ENCODE measurements around the gene CREB1.
A peak's percentile ranks its signal among the peaks of the same experiment; 100 is the strongest.

Gene CREB1

DNA sequence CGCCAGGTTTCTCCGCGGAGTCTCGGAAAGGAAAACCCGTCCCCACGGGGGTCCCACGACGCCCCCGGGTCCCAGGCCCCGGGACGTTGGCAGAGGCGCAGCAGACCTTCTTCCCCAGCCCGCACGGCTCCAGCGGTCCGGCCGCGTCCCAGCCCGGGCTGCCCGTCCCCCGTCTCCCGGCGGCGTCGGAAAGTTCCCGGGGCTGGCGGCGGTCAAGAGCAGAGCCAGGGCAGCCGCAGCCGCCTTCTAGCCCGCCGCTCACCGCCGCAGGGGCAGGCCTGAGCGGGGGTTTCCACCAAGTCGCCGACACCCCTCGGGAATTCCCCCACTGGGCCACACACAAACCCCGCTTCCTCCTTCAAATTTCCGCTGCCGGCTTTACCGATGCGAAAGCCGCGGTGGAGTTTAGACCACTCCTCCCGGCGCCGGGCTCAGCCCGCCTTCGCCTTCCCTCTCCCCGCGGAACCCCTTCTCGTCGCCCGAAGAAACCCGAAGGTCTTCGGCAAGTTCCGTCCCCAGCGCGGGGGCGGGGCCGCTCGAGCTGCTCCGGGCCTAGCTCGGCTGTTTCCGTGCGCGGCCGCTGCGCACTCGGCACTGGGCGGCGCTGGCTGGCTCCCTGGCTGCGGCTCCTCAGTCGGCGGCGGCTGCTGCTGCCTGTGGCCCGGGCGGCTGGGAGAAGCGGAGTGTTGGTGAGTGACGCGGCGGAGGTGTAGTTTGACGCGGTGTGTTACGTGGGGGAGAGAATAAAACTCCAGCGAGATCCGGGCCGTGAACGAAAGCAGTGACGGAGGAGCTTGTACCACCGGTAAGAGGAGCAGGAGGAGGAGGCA is at the start of gene CREB1 (continued):
- no peak for TF ChIP-seq BCL11B (tag by site-specific recombination; IDR thresholded peaks at IDR 0.05; ENCODE audit: low read depth)
- TF ChIP-seq ZNF140 (tag by site-specific recombination; IDR thresholded peaks at IDR 0.05), result no peak
- TF ChIP-seq ZNF121 (tag by site-specific recombination; IDR thresholded peaks at IDR 0.05), result no peak
- TF ChIP-seq, protein P1, sequence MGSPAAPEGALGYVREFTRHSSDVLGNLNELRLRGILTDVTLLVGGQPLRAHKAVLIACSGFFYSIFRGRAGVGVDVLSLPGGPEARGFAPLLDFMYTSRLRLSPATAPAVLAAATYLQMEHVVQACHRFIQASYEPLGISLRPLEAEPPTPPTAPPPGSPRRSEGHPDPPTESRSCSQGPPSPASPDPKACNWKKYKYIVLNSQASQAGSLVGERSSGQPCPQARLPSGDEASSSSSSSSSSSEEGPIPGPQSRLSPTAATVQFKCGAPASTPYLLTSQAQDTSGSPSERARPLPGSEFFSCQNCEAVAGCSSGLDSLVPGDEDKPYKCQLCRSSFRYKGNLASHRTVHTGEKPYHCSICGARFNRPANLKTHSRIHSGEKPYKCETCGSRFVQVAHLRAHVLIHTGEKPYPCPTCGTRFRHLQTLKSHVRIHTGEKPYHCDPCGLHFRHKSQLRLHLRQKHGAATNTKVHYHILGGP (tag by site-specific recombination; IDR thresholded peaks at IDR 0.05), result no peak
- TF ChIP-seq, protein P2, sequence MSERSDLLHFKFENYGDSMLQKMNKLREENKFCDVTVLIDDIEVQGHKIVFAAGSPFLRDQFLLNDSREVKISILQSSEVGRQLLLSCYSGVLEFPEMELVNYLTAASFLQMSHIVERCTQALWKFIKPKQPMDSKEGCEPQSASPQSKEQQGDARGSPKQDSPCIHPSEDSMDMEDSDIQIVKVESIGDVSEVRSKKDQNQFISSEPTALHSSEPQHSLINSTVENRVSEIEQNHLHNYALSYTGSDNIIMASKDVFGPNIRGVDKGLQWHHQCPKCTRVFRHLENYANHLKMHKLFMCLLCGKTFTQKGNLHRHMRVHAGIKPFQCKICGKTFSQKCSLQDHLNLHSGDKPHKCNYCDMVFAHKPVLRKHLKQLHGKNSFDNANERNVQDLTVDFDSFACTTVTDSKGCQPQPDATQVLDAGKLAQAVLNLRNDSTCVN (tag by site-specific recombination; optimal IDR thresholded peaks at IDR 0.05), result peak; percentile 81
- TF ChIP-seq, protein P3, sequence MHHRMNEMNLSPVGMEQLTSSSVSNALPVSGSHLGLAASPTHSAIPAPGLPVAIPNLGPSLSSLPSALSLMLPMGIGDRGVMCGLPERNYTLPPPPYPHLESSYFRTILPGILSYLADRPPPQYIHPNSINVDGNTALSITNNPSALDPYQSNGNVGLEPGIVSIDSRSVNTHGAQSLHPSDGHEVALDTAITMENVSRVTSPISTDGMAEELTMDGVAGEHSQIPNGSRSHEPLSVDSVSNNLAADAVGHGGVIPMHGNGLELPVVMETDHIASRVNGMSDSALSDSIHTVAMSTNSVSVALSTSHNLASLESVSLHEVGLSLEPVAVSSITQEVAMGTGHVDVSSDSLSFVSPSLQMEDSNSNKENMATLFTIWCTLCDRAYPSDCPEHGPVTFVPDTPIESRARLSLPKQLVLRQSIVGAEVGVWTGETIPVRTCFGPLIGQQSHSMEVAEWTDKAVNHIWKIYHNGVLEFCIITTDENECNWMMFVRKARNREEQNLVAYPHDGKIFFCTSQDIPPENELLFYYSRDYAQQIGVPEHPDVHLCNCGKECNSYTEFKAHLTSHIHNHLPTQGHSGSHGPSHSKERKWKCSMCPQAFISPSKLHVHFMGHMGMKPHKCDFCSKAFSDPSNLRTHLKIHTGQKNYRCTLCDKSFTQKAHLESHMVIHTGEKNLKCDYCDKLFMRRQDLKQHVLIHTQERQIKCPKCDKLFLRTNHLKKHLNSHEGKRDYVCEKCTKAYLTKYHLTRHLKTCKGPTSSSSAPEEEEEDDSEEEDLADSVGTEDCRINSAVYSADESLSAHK (tag by site-specific recombination; IDR thresholded peaks at IDR 0.05), result no peak
- TF ChIP-seq, protein P4, sequence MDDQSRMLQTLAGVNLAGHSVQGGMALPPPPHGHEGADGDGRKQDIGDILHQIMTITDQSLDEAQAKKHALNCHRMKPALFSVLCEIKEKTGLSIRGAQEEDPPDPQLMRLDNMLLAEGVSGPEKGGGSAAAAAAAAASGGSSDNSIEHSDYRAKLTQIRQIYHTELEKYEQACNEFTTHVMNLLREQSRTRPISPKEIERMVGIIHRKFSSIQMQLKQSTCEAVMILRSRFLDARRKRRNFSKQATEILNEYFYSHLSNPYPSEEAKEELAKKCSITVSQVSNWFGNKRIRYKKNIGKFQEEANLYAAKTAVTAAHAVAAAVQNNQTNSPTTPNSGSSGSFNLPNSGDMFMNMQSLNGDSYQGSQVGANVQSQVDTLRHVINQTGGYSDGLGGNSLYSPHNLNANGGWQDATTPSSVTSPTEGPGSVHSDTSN (CRISPR knock-in tag; IDR thresholded peaks at IDR 0.05), result no peak; the same call in 1 of the 2 replicates
- TF ChIP-seq, protein P5, sequence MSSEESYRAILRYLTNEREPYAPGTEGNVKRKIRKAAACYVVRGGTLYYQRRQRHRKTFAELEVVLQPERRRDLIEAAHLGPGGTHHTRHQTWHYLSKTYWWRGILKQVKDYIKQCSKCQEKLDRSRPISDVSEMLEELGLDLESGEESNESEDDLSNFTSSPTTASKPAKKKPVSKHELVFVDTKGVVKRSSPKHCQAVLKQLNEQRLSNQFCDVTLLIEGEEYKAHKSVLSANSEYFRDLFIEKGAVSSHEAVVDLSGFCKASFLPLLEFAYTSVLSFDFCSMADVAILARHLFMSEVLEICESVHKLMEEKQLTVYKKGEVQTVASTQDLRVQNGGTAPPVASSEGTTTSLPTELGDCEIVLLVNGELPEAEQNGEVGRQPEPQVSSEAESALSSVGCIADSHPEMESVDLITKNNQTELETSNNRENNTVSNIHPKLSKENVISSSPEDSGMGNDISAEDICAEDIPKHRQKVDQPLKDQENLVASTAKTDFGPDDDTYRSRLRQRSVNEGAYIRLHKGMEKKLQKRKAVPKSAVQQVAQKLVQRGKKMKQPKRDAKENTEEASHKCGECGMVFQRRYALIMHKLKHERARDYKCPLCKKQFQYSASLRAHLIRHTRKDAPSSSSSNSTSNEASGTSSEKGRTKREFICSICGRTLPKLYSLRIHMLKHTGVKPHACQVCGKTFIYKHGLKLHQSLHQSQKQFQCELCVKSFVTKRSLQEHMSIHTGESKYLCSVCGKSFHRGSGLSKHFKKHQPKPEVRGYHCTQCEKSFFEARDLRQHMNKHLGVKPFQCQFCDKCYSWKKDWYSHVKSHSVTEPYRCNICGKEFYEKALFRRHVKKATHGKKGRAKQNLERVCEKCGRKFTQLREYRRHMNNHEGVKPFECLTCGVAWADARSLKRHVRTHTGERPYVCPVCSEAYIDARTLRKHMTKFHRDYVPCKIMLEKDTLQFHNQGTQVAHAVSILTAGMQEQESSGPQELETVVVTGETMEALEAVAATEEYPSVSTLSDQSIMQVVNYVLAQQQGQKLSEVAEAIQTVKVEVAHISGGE (tag by site-specific recombination; conservative IDR thresholded peaks at IDR 0.05; ENCODE audit: low read depth), result peak; percentile 62
- TF ChIP-seq, protein P6, sequence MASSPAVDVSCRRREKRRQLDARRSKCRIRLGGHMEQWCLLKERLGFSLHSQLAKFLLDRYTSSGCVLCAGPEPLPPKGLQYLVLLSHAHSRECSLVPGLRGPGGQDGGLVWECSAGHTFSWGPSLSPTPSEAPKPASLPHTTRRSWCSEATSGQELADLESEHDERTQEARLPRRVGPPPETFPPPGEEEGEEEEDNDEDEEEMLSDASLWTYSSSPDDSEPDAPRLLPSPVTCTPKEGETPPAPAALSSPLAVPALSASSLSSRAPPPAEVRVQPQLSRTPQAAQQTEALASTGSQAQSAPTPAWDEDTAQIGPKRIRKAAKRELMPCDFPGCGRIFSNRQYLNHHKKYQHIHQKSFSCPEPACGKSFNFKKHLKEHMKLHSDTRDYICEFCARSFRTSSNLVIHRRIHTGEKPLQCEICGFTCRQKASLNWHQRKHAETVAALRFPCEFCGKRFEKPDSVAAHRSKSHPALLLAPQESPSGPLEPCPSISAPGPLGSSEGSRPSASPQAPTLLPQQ (tag by site-specific recombination; IDR thresholded peaks at IDR 0.05), result peak; percentile 43; the same call in 1 of the 2 replicates
- TF ChIP-seq ZBTB48 (tag by site-specific recombination; IDR thresholded peaks at IDR 0.05), result 0 out of 2 replicates have a peak, but pooled peaks have one; percentile 27
- TF ChIP-seq KLF1 (tag by site-specific recombination; IDR thresholded peaks at IDR 0.05), result peak; percentile 37; the same call in 1 of the 2 replicates
- TF ChIP-seq ZNF175 (tag by site-specific recombination; IDR thresholded peaks at IDR 0.05), result no peak
- TF ChIP-seq ZNF174 (tag by site-specific recombination; IDR thresholded peaks at IDR 0.05), result no peak
- no peak for TF ChIP-seq ZNF843 (tag by site-specific recombination; IDR thresholded peaks at IDR 0.05)
- TF ChIP-seq MEIS1 (CRISPR knock-in tag; IDR thresholded peaks at IDR 0.05; ENCODE audit: borderline replicate concordance), result no peak
- TF ChIP-seq FEZF1 (tag by site-specific recombination; IDR thresholded peaks at IDR 0.05), result no peak
- TF ChIP-seq ZNF391 (tag by site-specific recombination; IDR thresholded peaks at IDR 0.05; ENCODE audit: borderline replicate concordance, low read depth), result peak; percentile 77
- TF ChIP-seq ZNF214 (tag by site-specific recombination; IDR thresholded peaks at IDR 0.05; ENCODE audit: borderline replicate concordance), result no peak
- TF ChIP-seq ZNF664 (tag by site-specific recombination; IDR thresholded peaks at IDR 0.05), result no peak
- no peak for TF ChIP-seq ZNF530 (tag by site-specific recombination; IDR thresholded peaks at IDR 0.05; ENCODE audit: low read depth)
- 0 out of 2 replicates have a peak, but pooled peaks have one; percentile 45 for TF ChIP-seq ZFP69B (tag by site-specific recombination; IDR thresholded peaks at IDR 0.05)
- no peak for TF ChIP-seq ZNF623 (tag by site-specific recombination; IDR thresholded peaks at IDR 0.05)
- peak; percentile 52 for TF ChIP-seq KLF9 (tag by site-specific recombination; IDR thresholded peaks at IDR 0.05; ENCODE audit: low read depth)
- peak; percentile 68; the same call in 1 of the 2 replicates for TF ChIP-seq ZEB2 (tag by site-specific recombination; IDR thresholded peaks at IDR 0.05)
- TF ChIP-seq ZNF548 (tag by site-specific recombination; IDR thresholded peaks at IDR 0.05), result no peak
- no peak for TF ChIP-seq ZNF132 (tag by site-specific recombination; IDR thresholded peaks at IDR 0.05; ENCODE audit: borderline replicate concordance)
- TF ChIP-seq ZNF302 (tag by site-specific recombination; IDR thresholded peaks at IDR 0.05; ENCODE audit: low read depth), result no peak
- no peak for TF ChIP-seq KLF10 (tag by site-specific recombination; IDR thresholded peaks at IDR 0.05)
- TF ChIP-seq ZNF292 (tag by site-specific recombination; IDR thresholded peaks at IDR 0.05; ENCODE audit: borderline replicate concordance, low read depth), result no peak

Measured in HEK293 (cell line).